ENCODE results near the gene LEPROT.
"Not testable (repeated sequence)": the region's sequence is repeated elsewhere in the genome, so short reads cannot be mapped to it uniquely, and the experiment has no call there.

The LEPROT gene

GRCh38 chr1:65420590-65421350 is at the start of gene LEPROT, which contains the start of gene LEPR:
TSS of gene LEPROT (plus strand) at chr1:65420668. CDS start at chr1:65420725, 57 bp downstream.
TSS of gene LEPR (plus strand) at chr1:65420668. CDS start at chr1:65565566, 144,898 bp downstream.
- DNase-seq: no peak

- no peak for DNase-seq
These were observed 48.9 kb upstream of the LEPROT start for GRCh38 chr1:65371544-65371943.

- no peak for DNase-seq
These were observed 47.9 kb upstream of the LEPROT start for GRCh38 chr1:65372557-65372956.

GRCh38 chr1:65377496-65378246 is 42.8 kb upstream of the LEPROT start:
- no peak for DNase-seq

- no peak for DNase-seq
These were observed 42.1 kb upstream of the LEPROT start for GRCh38 chr1:65378247-65378946.

GRCh38 chr1:65384426-65384825 is 36.0 kb upstream of the LEPROT start:
- not testable (repeated sequence) for DNase-seq

GRCh38 chr1:65386439-65386838 is 34.0 kb upstream of the LEPROT start:
- no peak for DNase-seq

- no peak for DNase-seq
These were observed 32.6 kb upstream of the LEPROT start for GRCh38 chr1:65387821-65388220.

- no peak for DNase-seq
These were observed 31.4 kb upstream of the LEPROT start for GRCh38 chr1:65388908-65389695.

GRCh38 chr1:65392497-65392896 is 28.0 kb upstream of the LEPROT start:
- DNase-seq: no peak

- no peak for DNase-seq
These were observed 27.1 kb upstream of the LEPROT start for GRCh38 chr1:65393347-65393746.

GRCh38 chr1:65393928-65394327 is 26.5 kb upstream of the LEPROT start:
- DNase-seq: no peak

- DNase-seq: no peak
These were observed 24.4 kb upstream of the LEPROT start for GRCh38 chr1:65395887-65396612.

GRCh38 chr1:65398083-65398482 is 22.4 kb upstream of the LEPROT start:
- DNase-seq: no peak

- DNase-seq: no peak
These were observed 21.5 kb upstream of the LEPROT start for GRCh38 chr1:65399003-65399402.

GRCh38 chr1:65401612-65402011 is 18.9 kb upstream of the LEPROT start:
- DNase-seq: no peak

- DNase-seq: no peak
These were observed 15.5 kb upstream of the LEPROT start for GRCh38 chr1:65404941-65405340.

- no peak for DNase-seq
These were observed 12.6 kb upstream of the LEPROT start for GRCh38 chr1:65407877-65408276.

- no peak for DNase-seq
These were observed 11.2 kb upstream of the LEPROT start for GRCh38 chr1:65409314-65409713.

GRCh38 chr1:65409816-65410326 is 10.6 kb upstream of the LEPROT start:
- no peak for DNase-seq

GRCh38 chr1:65412256-65412983 is 8.0 kb upstream of the LEPROT start:
- DNase-seq: no peak

Data from eye (tissue), 1 donor.